Parathyroid adenoma (tissue), 2 donors: ENCODE data around the gene HPF1.
"Not testable (repeated sequence)": the region's sequence is repeated elsewhere in the genome, so short reads cannot be mapped to it uniquely, and the experiment has no call there.

Experiments
- H2AFZ ChIP-seq: fragments of 300-600 bp; sonication (generic); one replicate; pipeline ENCODE4 v1.7.0; 2017; ENCODE audit warnings: antibody characterized with exemption, mild to moderate bottlenecking
- H3K27ac ChIP-seq: fragments of 300-600 bp; sonication (generic); one replicate; pipeline ENCODE4 v1.7.0; 2017
- H3K27me3 ChIP-seq: fragments of 300-600 bp; sonication (generic); one replicate; pipeline ENCODE4 v1.7.0; 2017; ENCODE audit warnings: low read length; ENCODE audit not compliant: control insufficient read depth, insufficient read depth
- H3K36me3 ChIP-seq: fragments of 300-600 bp; sonication (generic); one replicate; pipeline ENCODE4 v1.7.0; 2017; ENCODE audit warnings: low read length; ENCODE audit not compliant: control insufficient read depth, insufficient read depth
- H3K4me1 ChIP-seq: fragments of 300-600 bp; sonication (generic); one replicate; pipeline ENCODE4 v1.7.0; 2017; ENCODE audit warnings: control low read depth
- H3K4me2 ChIP-seq: fragments of 300-600 bp; sonication (generic); one replicate; pipeline ENCODE4 v1.7.0; 2017; ENCODE audit warnings: low read length
- H3K4me3 ChIP-seq: fragments of 300-600 bp; sonication (generic); one replicate; pipeline ENCODE4 v1.7.0; 2017; ENCODE audit warnings: low read depth, low read length
- H3K79me2 ChIP-seq: fragments of 300-600 bp; sonication (generic); one replicate; pipeline ENCODE4 v1.7.0; 2017; ENCODE audit warnings: control low read depth
- H3K9ac ChIP-seq: fragments of 300-600 bp; sonication (generic); one replicate; pipeline ENCODE4 v1.7.0; 2017; ENCODE audit warnings: mild to moderate bottlenecking
- H3K9me3 ChIP-seq: fragments of 300-600 bp; sonication (generic); one replicate; pipeline ENCODE4 v1.7.0; 2017; ENCODE audit warnings: low read length; ENCODE audit not compliant: control insufficient read depth
- CTCF ChIP-seq: fragments of 300-600 bp; sonication (generic); IDR thresholded peaks from one replicate; pipeline ENCODE4 v1.7.0; 2017; ENCODE audit warnings: antibody characterized with exemption, mild to moderate bottlenecking
- donor health status: primary hyperparathyroidism.

HPF1 gene

GRCh38 chr4:169774466-169775445 lies 17.0 kb upstream of the HPF1 start:
- Histone ChIP-seq H3K27ac (no peak overlapping the region), H3K4me3 (no peak overlapping the region), H3K27me3 (no peaks in the 10 kb centered on the region), H3K9ac (no peak overlapping the region), H3K79me2 (no peaks in the 10 kb centered on the region), H3K36me3 (no peaks in the 10 kb centered on the region), H2AFZ (peak overlapping the region; percentile 7), H3K4me2 (peak overlapping the region; percentile 0), H3K9me3 (no peaks in the 10 kb centered on the region), H3K4me1 (no peaks in the 10 kb centered on the region)
- no peak for TF ChIP-seq CTCF

GRCh38 chr4:169773889-169774288 lies 16.1 kb upstream of the HPF1 start:
- no peaks in the 10 kb centered on the region for H3K79me2 ChIP-seq
- H3K27me3 ChIP-seq = no peaks in the 10 kb centered on the region
- H3K4me1 ChIP-seq = no peaks in the 10 kb centered on the region
- no peaks in the 10 kb centered on the region for H3K36me3 ChIP-seq
- H3K4me2 ChIP-seq = no peak overlapping the region
- no peak overlapping the region for H3K27ac ChIP-seq
- no peak overlapping the region for H3K4me3 ChIP-seq
- H3K9ac ChIP-seq = no peak overlapping the region
- H3K9me3 ChIP-seq = no peaks in the 10 kb centered on the region
- no peak for TF ChIP-seq CTCF
- H2AFZ ChIP-seq = no peak overlapping the region

GRCh38 chr4:169771556-169772080 lies 13.9 kb upstream of the HPF1 start:
- not testable (repeated sequence) for H3K36me3 ChIP-seq, H3K27me3 ChIP-seq, H3K4me3 ChIP-seq, H2AFZ ChIP-seq, H3K4me1 ChIP-seq, H3K79me2 ChIP-seq, H3K27ac ChIP-seq, H3K9ac ChIP-seq, H3K4me2 ChIP-seq, H3K9me3 ChIP-seq

- Histone ChIP-seq H3K27ac (no peak overlapping the region), H3K9ac (no peak overlapping the region), H3K4me3 (no peak overlapping the region), H3K27me3 (no peaks in the 10 kb centered on the region), H2AFZ (no peak overlapping the region), H3K4me2 (no peak overlapping the region), H3K9me3 (no peaks in the 10 kb centered on the region), H3K36me3 (no peaks in the 10 kb centered on the region), H3K4me1 (no peaks in the 10 kb centered on the region), H3K79me2 (no peaks in the 10 kb centered on the region)
- no peak for TF ChIP-seq CTCF
These were observed 12.7 kb upstream of the HPF1 start for GRCh38 chr4:169770416-169770815.

GRCh38 chr4:169768385-169768784 lies 10.6 kb upstream of the HPF1 start:
- Histone ChIP-seq H3K27me3 (no peaks in the 10 kb centered on the region), H2AFZ (no peak overlapping the region), H3K27ac (no peak overlapping the region), H3K79me2 (no peaks in the 10 kb centered on the region), H3K36me3 (no peaks in the 10 kb centered on the region), H3K4me2 (no peak overlapping the region), H3K4me1 (no peaks in the 10 kb centered on the region), H3K4me3 (no peak overlapping the region), H3K9ac (no peak overlapping the region), H3K9me3 (no peaks in the 10 kb centered on the region)
- no peak for TF ChIP-seq CTCF
